PC-3 (cell line): ENCODE results near the gene PIK3R5.

ENCODE experiments used
- CTCF ChIP-seq: fragments of 300-600 bp; sonication (generic); conservative IDR thresholded peaks from 2 replicates; pipeline ENCODE4 v1.5.1; 2017; ENCODE audit warnings: antibody characterized with exemption, low read depth, mild to moderate bottlenecking, low read length
- EZH2phosphoT487 ChIP-seq: fragments of 300-600 bp; sonication (generic); IDR thresholded peaks from 2 replicates; pipeline ENCODE4 v1.6.1; 2018; ENCODE audit warnings: mild to moderate bottlenecking, antibody characterized with exemption, low read length, borderline replicate concordance

- no peak for TF ChIP-seq CTCF
- no peak for TF ChIP-seq EZH2phosphoT487
Measured at GRCh38 chr17:8922928-8923327, 42.6 kb downstream of the PIK3R5 start.
